ENCODE data around the gene ATP11C.
"Not testable (repeated sequence)": the region's sequence is repeated elsewhere in the genome, so short reads cannot be mapped to it uniquely, and the experiment has no call there.

The ATP11C gene

GRCh38 chrX:139708067-139708466, 224.8 kb downstream of the ATP11C start, which contains the start of gene MCF2:
MCF2 (minus strand) TSS chrX:139708167; CDS start chrX:139651744, 56,423 bp downstream.
- no peak for DNase-seq

DNA sequence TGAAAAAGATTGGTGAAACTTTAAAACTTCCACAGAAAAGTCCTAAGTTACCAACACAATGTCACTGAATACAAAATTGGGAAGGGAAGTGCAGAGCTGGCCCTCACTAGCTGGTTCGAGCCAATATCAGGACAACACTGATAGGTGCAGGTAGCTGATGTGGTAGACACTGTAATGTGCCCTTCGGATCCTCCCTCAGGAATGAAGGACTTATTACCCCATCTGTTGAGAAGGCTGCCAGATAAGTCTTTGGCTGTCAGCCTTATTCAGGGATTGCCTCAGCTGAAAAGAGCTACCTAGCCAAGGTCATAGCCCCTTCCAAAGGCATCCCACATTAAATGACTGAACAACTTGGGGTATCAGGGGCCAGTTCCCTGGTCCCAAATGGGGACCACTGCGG, 230.2 kb downstream of the ATP11C start:
- DNase-seq = no peak

GRCh38 chrX:139692908-139693307, 239.9 kb downstream of the ATP11C start:
- no peak for DNase-seq

DNA sequence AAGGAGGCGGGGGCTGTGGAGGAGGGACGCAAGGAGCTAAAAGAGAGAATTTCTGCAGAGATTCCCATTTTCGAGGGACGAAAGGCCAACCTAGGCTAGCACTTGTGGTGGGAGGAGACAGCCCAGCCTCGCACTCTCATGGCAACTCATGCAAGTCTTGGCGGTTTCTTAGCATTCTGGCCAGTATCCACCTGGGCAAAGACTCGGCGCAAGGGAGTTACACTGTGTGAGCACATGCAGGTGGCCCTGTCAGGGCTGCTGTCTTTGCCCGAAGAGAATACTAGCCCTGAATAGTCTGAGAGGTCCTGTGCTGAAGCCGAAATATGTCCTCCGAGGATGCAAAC, 240.4 kb downstream of the ATP11C start:
- no peak for DNase-seq

GRCh38 chrX:139691843-139692505, 240.9 kb downstream of the ATP11C start:
- no peak for DNase-seq

GRCh38 chrX:139691493-139691842, 241.4 kb downstream of the ATP11C start:
- no peak for DNase-seq

DNA sequence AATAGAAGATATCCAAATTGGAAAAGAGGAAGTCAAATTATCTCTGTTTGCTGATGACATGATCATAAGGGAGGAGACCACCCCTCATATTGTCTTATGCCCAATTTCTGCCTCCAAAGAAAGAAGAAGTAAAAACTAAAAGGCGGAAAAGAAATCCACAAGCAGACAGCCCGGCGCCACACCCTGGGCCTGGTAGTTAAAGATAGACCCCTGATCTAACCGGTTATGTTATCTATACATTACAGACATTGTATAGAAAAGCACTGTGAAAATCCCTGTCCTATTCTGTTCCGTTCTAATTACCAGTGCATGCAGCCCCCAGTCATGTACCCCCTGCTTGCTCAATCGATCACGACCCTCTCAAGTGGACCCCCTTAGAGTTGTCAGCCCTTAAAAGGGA, 247.7 kb downstream of the ATP11C start:
- not testable (repeated sequence) for DNase-seq

GRCh38 chrX:139680356-139680755, 252.5 kb downstream of the ATP11C start:
- DNase-seq = no peak
